Heart left ventricle (tissue), 16 donors: Measurements from ENCODE around the gene ZNF791. TPM values are rescaled to one million over a fixed set of nuclear protein-coding genes. Genes with fewer than 3 reads are reported as not detected.

ENCODE experiments used
- ATAC-seq, 4 donors: fragments of 200-7000 bp; cut with Tn5 transposase; one replicate each; pipeline ENCODE4 v1.9.1; 2020 to 2022; ENCODE audit warnings: moderate library complexity in 4 of 4, mild to moderate bottlenecking in 3 of 4, moderate number of reproducible peaks in 1 of 4
- DNase-seq, 5 donors: peaks; one replicate each; pipeline ENCODE4 v3.0.0-alpha.2; 2020
- H3K27ac ChIP-seq, 12 donors: fragments of 200-600 bp; sonication (generic) in 4 of 12; one replicate each; pipeline versions ENCODE4 v1.5.0 to v1.8.0; 2016 to 2022; ENCODE audit warnings: mild to moderate bottlenecking in 2 of 12
- H3K27me3 ChIP-seq, 9 donors: fragments of 200-600 bp; sonication (generic) in 2 of 9; one replicate each; pipeline versions ENCODE4 v1.5.1 to v1.8.0; 2016 to 2022; ENCODE audit warnings: mild to moderate bottlenecking in 3 of 9
- H3K36me3 ChIP-seq, 9 donors: fragments of 200-600 bp; sonication (generic) in 2 of 9; one replicate each; pipeline versions ENCODE4 v1.5.0 to v1.8.0; 2018 to 2022; ENCODE audit warnings: mild to moderate bottlenecking in 2 of 9
- H3K4me1 ChIP-seq, 12 donors: fragments of 200-600 bp; sonication (generic) in 4 of 12; one replicate each; pipeline versions ENCODE4 v1.5.0 to v1.8.0; 2016 to 2022; ENCODE audit warnings: mild to moderate bottlenecking in 3 of 12
- H3K4me3 ChIP-seq, 12 donors: fragments of 200-600 bp; sonication (generic) in 4 of 12; one replicate each; pipeline versions ENCODE4 v1.5.0 to v1.8.0; 2017 to 2022; ENCODE audit warnings: mild to moderate bottlenecking in 9 of 12, moderate library complexity in 4 of 12
- H3K9me3 ChIP-seq, 12 donors: fragments of 200-600 bp; sonication (generic) in 4 of 12; one replicate each; pipeline versions ENCODE4 v1.5.0 to v1.8.0; 2016 to 2022; ENCODE audit warnings: mild to moderate bottlenecking in 1 of 12
- CTCF ChIP-seq, 12 donors: fragments of 200-600 bp; sonication (generic) in 4 of 12; IDR thresholded peaks; one replicate each; pipeline versions ENCODE4 v1.5.0 to v1.8.0; 2018 to 2022; ENCODE audit warnings: antibody characterized with exemption in 12 of 12, mild to moderate bottlenecking in 5 of 12
- POLR2A ChIP-seq, 2 donors: fragments of 450-650 bp; IDR thresholded peaks; one replicate each; pipeline ENCODE4 v1.6.1; 2017; ENCODE audit warnings: antibody characterized with exemption in 2 of 2, mild to moderate bottlenecking in 2 of 2, moderate library complexity in 2 of 2
- WGBS, 4 donors: extraction: QIAGEN DNeasy Blood & Tissue Kit in 2 of 4; methylation state at CpG; one replicate each; pipeline versions ENCODE4 v1.1.5 to v1.1.7; 2013 to 2018; 5-methylcytosine and 5-hydroxymethylcytosine counted together
- intact Hi-C, 10 donors: fragments of 100-400 bp; cut with DNase I; formaldehyde crosslinking; loops; one replicate each; pipeline versions ENCODE4 v1.11.1 to v1.14.2; 2022
- polyA plus RNA-seq, 2 donors: library from polyadenylated mRNA; stranded (reverse); fragments of 200-250 nt; gene quantifications; one replicate each; pipeline ENCODE4 v1.2.3, GENCODE V29; 2013
- total RNA-seq, 9 donors: library from RNA; depleted of rRNA in 2 of 9; stranded (reverse); fragments of >200 nt in 2 of 9; fragmentation: NEBNext Ultra II Directional in 3 of 9; extraction: Animal tissue kit (Norgen Biotek cat#: 25700) in 3 of 9; gene quantifications; one replicate each; pipeline versions ENCODE4 v1.1.0 to v1.2.4, GENCODE V29; 2016 to 2023
- donor health status: ischemic (EF 13 %, LVEDD 7.1; RV severe dilation, severe dysfunction).
- donor health status: healthy with polysubstance abuse.
- donor health status: DM: no; HTN: yes; CAD: no.
- donor health status: DM: no; HTN: no; CAD: no.
- donor health status: ischemic (EF 25% LVEDD 6.9; RV normal size, moderate dysfunction).
- donor health status: ischemic (EF 25% LVEDD 5.7; RV mildly dilated, moderate dysfunction).
- donor health status: healthy.
- donor health status: DM: yes; HTN: yes; CAD: no.
- donor health status: ischemic (EF 35%, LVEDD 5.7; RV mildly dilated, moderate dysfunction).
- donor health status: nonischemic (EF 11% LVEDD 7.7; RV severe dilation, severe dysfunction).
- donor health status: DM: yes; HTN: yes; CAD: no.
- donor health status: PGD.
- donor health status: ischemic (EF 29% LVEDD 5.4; RV normal size, mild dysfunction).
- donor health status: nonischemic (EF 23%, LVEDD 6.1; RV moderate dilation, normal function).

ZNF791 gene
- total and polyA plus RNA-seq, 11 donors = 6.1 to 22.6 (median 12.2) TPM

- H3K27me3 ChIP-seq = no peaks in the 10 kb centered on the region
- no peak for TF ChIP-seq CTCF (IDR thresholded peaks at IDR 0.05)
- no peak for TF ChIP-seq POLR2A (IDR thresholded peaks at IDR 0.05)
- peaks cover 0 to 52% (median 49%) of the 10 kb centered on the region in 9 donors for H3K36me3 ChIP-seq
- ATAC-seq (no peak), DNase-seq (no peak)
- peaks cover 0 to 23% (median 8%) of the 10 kb centered on the region in 12 donors for H3K4me1 ChIP-seq
- H3K4me3 ChIP-seq = no peak overlapping the region
- no peaks in the 10 kb centered on the region for H3K9me3 ChIP-seq
- H3K27ac ChIP-seq = no peak overlapping the region
- WGBS, 4 donors = 91 to 96% (median 95%) methylated on average over 9 of the region's 9 CpGs
- intact Hi-C loops = loop anchor here in 1 of 10 donors (5.0 kb wide), 1 partner anchor 42 kb away; the partner anchor contains the start of gene TNPO2
Measured at GRCh38 chr19:12680034-12680433, 69.3 kb downstream of the ZNF791 start.

GRCh38 chr19:12681074-12681987, 70.6 kb downstream of the ZNF791 start, which contains the start of gene DHPS:
Gene DHPS, minus strand, starts transcription at chr19:12681880. Its CDS starts 114 bp downstream, at chr19:12681766.
- no peaks in the 10 kb centered on the region for H3K27me3 ChIP-seq
- peaks cover 0 to 21% (median 8%) of the 10 kb centered on the region in 12 donors for H3K4me1 ChIP-seq
- H3K4me3 ChIP-seq = peak within 1 kb of the TSS; percentile 55 to 99 (median 90)
- ATAC-seq (peak; percentile 89 to 95 (median 90)), DNase-seq (peak; percentile 90 to 96 (median 95))
- peaks cover 0 to 39% (median 36%) of the 10 kb centered on the region in 9 donors for H3K36me3 ChIP-seq
- H3K9me3 ChIP-seq = no peaks in the 10 kb centered on the region
- WGBS, 4 donors = 0% methylated on average over 57 to 68 of the region's 68 CpGs
- peak within 1 kb of the TSS; percentile 80 to 100 (median 95) for H3K27ac ChIP-seq
- intact Hi-C loops = loop anchor here in 1 of 10 donors (5.0 kb wide), 1 partner anchor 41 kb away; the partner anchor contains the start of gene TNPO2
- TF ChIP-seq POLR2A (IDR thresholded peaks at IDR 0.05) (peak in 1 of 2 donors; percentile 27), CTCF (IDR thresholded peaks at IDR 0.05) (peak in 1 of 12 donors; percentile 20)

Other genes with a start within 250 kb of the ZNF791 start
- 1 to 10 TPM; 1.1 to 4.3 (median 3.6) TPM for gene ZNF442, start 245.2 kb upstream of the ZNF791 start, total RNA-seq
- under 1 TPM; 0.80 to 0.91 TPM for gene ZNF442, start 245.2 kb upstream of the ZNF791 start, polyA plus RNA-seq
- 1 to 10 TPM; 1.5 to 3.9 (median 2.1) TPM for gene ZNF799, start 209.6 kb upstream of the ZNF791 start, total RNA-seq
- 1 to 10 TPM; 1.8 to 2.2 TPM for gene ZNF799, start 209.6 kb upstream of the ZNF791 start, polyA plus RNA-seq
- gene ZNF443, start 169.9 kb upstream of the ZNF791 start, total RNA-seq = 1 to 10 TPM; 1.5 to 3.6 (median 2.1) TPM
- gene ZNF443, start 169.9 kb upstream of the ZNF791 start, polyA plus RNA-seq = 1 to 10 TPM; 1.4 TPM
- 1 to 10 TPM in 8 of 9 donors, under 1 TPM in 1; 0.89 to 2.9 (median 1.7) TPM for gene ZNF709, start 126.1 kb upstream of the ZNF791 start, total RNA-seq
- gene ZNF709, start 126.1 kb upstream of the ZNF791 start, polyA plus RNA-seq = 1 to 10 TPM; 1.3 TPM
- gene ZNF564, start 59.4 kb upstream of the ZNF791 start, total RNA-seq = 10 to 100 TPM in 2 of 9 donors, 1 to 10 TPM in 7; 6.1 to 10.4 (median 8.0) TPM
- 1 to 10 TPM; 4.0 to 5.6 TPM for gene ZNF564, start 59.4 kb upstream of the ZNF791 start, polyA plus RNA-seq
- gene ZNF490, start 107 bp upstream of the ZNF791 start, total RNA-seq = 1 to 10 TPM; 3.7 to 8.9 (median 5.3) TPM
- 1 to 10 TPM in 1 of 2 donors, under 1 TPM in 1; 0.91 to 1.1 TPM for gene ZNF490, start 107 bp upstream of the ZNF791 start, polyA plus RNA-seq
- gene MAN2B1, start 55.8 kb downstream of the ZNF791 start, total RNA-seq = 100 to 1,000 TPM in 1 of 9 donors, 10 to 100 TPM in 8; 16.0 to 135 (median 30.7) TPM
- 10 to 100 TPM; 18.6 to 23.0 TPM for gene MAN2B1, start 55.8 kb downstream of the ZNF791 start, polyA plus RNA-seq
- gene WDR83, start 55.9 kb downstream of the ZNF791 start, total RNA-seq = 1 to 10 TPM; 6.0 to 9.2 (median 7.8) TPM
- 10 to 100 TPM; 12.3 to 13.0 TPM for gene WDR83, start 55.9 kb downstream of the ZNF791 start, polyA plus RNA-seq
- gene DHPS, start 71.0 kb downstream of the ZNF791 start, total RNA-seq = 100 to 1,000 TPM in 1 of 9 donors, 10 to 100 TPM in 8; 47.6 to 121 (median 54.6) TPM
- gene DHPS, start 71.0 kb downstream of the ZNF791 start, polyA plus RNA-seq = 10 to 100 TPM; 57.2 to 57.6 TPM
- gene GNG14, start 77.1 kb downstream of the ZNF791 start, total RNA-seq = not detected
- not detected for gene GNG14, start 77.1 kb downstream of the ZNF791 start, polyA plus RNA-seq
- 1 to 10 TPM; 1.5 to 3.6 (median 2.4) TPM for gene FBXW9, start 85.7 kb downstream of the ZNF791 start, total RNA-seq
- gene FBXW9, start 85.7 kb downstream of the ZNF791 start, polyA plus RNA-seq = 1 to 10 TPM; 1.0 to 5.0 TPM
- 10 to 100 TPM; 33.7 to 57.4 (median 42.6) TPM for gene TNPO2, start 113.0 kb downstream of the ZNF791 start, total RNA-seq
- gene TNPO2, start 113.0 kb downstream of the ZNF791 start, polyA plus RNA-seq = 10 to 100 TPM; 18.0 to 29.2 TPM
- gene TRIR, start 123.8 kb downstream of the ZNF791 start, total RNA-seq = 100 to 1,000 TPM in 6 of 9 donors, 10 to 100 TPM in 3; 90.4 to 305 (median 118) TPM
- gene TRIR, start 123.8 kb downstream of the ZNF791 start, polyA plus RNA-seq = 100 to 1,000 TPM; 226 to 234 TPM
- gene GET3, start 126.6 kb downstream of the ZNF791 start, total RNA-seq = 10 to 100 TPM; 54.3 to 81.5 (median 61.8) TPM
- 100 to 1,000 TPM in 1 of 2 donors, 10 to 100 TPM in 1; 76.3 to 133 TPM for gene GET3, start 126.6 kb downstream of the ZNF791 start, polyA plus RNA-seq
- gene BEST2, start 140.9 kb downstream of the ZNF791 start, total RNA-seq = not detected
- not detected for gene BEST2, start 140.9 kb downstream of the ZNF791 start, polyA plus RNA-seq
- 10 to 100 TPM; 45.5 to 90.1 (median 62.6) TPM for gene HOOK2, start 164.6 kb downstream of the ZNF791 start, total RNA-seq
- 10 to 100 TPM; 29.9 to 83.5 TPM for gene HOOK2, start 164.6 kb downstream of the ZNF791 start, polyA plus RNA-seq
- gene JUNB, start 180.6 kb downstream of the ZNF791 start, total RNA-seq = 100 to 1,000 TPM in 4 of 9 donors, 10 to 100 TPM in 5; 19.6 to 205 (median 67.6) TPM
- 10 to 100 TPM; 29.6 to 52.9 TPM for gene JUNB, start 180.6 kb downstream of the ZNF791 start, polyA plus RNA-seq
- gene PRDX2, start 190.9 kb downstream of the ZNF791 start, total RNA-seq = 1,000 to 10,000 TPM in 2 of 9 donors, 100 to 1,000 TPM in 7; 435 to 1,432 (median 684) TPM
- gene PRDX2, start 190.9 kb downstream of the ZNF791 start, polyA plus RNA-seq = 100 to 1,000 TPM; 544 to 645 TPM
- gene THSD8, start 191.1 kb downstream of the ZNF791 start, total RNA-seq = 1 to 10 TPM in 7 of 9 donors, not detected in 2; 1.2 to 6.8 (median 2.2) TPM
- gene THSD8, start 191.1 kb downstream of the ZNF791 start, polyA plus RNA-seq = 1 to 10 TPM in 1 of 2 donors, under 1 TPM in 1; 0.35 to 3.2 TPM
- 1 to 10 TPM in 8 of 9 donors, under 1 TPM in 1; 0.63 to 7.6 (median 4.0) TPM for gene RNASEH2A, start 195.7 kb downstream of the ZNF791 start, total RNA-seq
- 1 to 10 TPM; 1.3 to 8.6 TPM for gene RNASEH2A, start 195.7 kb downstream of the ZNF791 start, polyA plus RNA-seq
- gene RTBDN, start 223.7 kb downstream of the ZNF791 start, total RNA-seq = not detected
- gene RTBDN, start 223.7 kb downstream of the ZNF791 start, polyA plus RNA-seq = not detected
- 1 to 10 TPM in 2 of 9 donors, under 1 TPM in 4, not detected in 3; 0.27 to 1.7 (median 0.31) TPM for gene MAST1, start 227.6 kb downstream of the ZNF791 start, total RNA-seq
- gene MAST1, start 227.6 kb downstream of the ZNF791 start, polyA plus RNA-seq = under 1 TPM; 0.15 to 0.37 TPM